Activated B cell treated with CpG ODN at 0.5 μM for 24 hours (primary cell): ENCODE measurements around the gene ZNF532. TPM values are rescaled to one million over a fixed set of nuclear protein-coding genes. Genes with fewer than 3 reads are reported as not detected.

ENCODE experiments used
- ATAC-seq: fragments of 200-7000 bp; cut with Tn5 transposase; one replicate; pipeline ENCODE4 v1.10.0; 2021; ENCODE audit warnings: low read depth, mild to moderate bottlenecking, moderate library complexity
- CTCF ChIA-PET: fragments of 350-600 bp; sonication (Branson Sonifier 250); formaldehyde crosslinking; loops from one replicate; lab custom pipeline; 2021; ENCODE audit warnings: antibody characterized with exemption; lab: Charles Lee
- POLR2A ChIA-PET: fragments of 350-600 bp; sonication (Branson Sonifier 250); formaldehyde crosslinking; loops from one replicate; lab custom pipeline; 2021; ENCODE audit warnings: antibody characterized with exemption; lab: Charles Lee
- DNase-seq: peaks from one replicate; pipeline ENCODE4 v3.0.0; 2022
- H3K27ac Mint-ChIP-seq: one replicate; pipeline ENCODE4 v1.8.0; 2020; ENCODE audit warnings: mixed read lengths
- H3K27me3 Mint-ChIP-seq: one replicate; pipeline ENCODE4 v1.8.0; 2021; ENCODE audit warnings: mixed read lengths
- H3K36me3 Mint-ChIP-seq: one replicate; pipeline ENCODE4 v1.8.0; 2021; ENCODE audit warnings: low read depth, mixed read lengths
- H3K4me1 Mint-ChIP-seq: one replicate; pipeline ENCODE4 v1.8.0; 2021; ENCODE audit warnings: mixed read lengths
- H3K4me3 Mint-ChIP-seq: one replicate; pipeline ENCODE4 v1.8.0; 2020; ENCODE audit warnings: mild to moderate bottlenecking, mixed read lengths
- H3K9me3 Mint-ChIP-seq: one replicate; pipeline ENCODE4 v1.8.0; 2020; ENCODE audit warnings: mixed read lengths
- intact Hi-C: fragments of 100-400 bp; cut with micrococcal nuclease; formaldehyde crosslinking; loops from one replicate; pipeline ENCODE4 v1.15.1; 2024
- total RNA-seq: library from RNA; stranded (reverse); gene quantifications from 2 replicates; pipeline ENCODE4 v1.2.3, GENCODE V29; 2022
- TF ChIP-seq, protein P1 (sequence below): fragments of 200-600 bp; IDR thresholded peaks from one replicate; pipeline ENCODE4 v1.8.0; 2022; ENCODE audit warnings: antibody characterized with exemption, mild to moderate bottlenecking

ZNF532 gene
- total RNA-seq, 1 donor from 2014 or later, result 106 TPM

DNA sequence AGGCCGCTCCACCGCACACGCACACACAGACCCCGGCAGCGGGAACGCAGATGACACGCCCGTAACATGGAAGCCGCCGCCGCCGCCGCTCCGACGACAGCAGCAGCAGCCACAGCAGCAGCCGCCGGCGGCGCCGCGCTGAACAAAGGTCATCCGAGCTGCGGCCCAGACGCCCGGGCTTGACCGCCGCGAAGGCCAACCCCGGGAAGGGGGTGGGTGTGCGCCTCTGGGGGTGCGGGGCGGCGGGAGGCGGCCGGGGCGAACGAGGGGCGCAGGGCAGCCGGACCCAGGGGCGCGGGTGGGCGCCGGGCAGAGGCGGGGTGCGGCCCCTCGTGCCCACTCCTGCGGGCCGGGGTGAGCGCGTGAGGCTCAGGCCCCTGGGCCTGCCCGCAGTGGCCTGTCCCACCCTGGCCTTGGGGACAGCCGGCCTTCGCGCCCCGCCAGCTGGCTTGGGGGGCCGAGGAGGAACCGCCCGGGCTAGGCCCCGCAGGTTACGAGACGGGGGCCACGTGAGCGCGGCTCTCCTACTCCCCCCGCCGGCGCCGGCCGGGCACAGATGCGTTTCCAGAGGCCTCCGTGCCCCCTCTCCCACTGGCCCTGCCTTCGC, 1.0 kb upstream of the ZNF532 start:
- ChIA-PET CTCF (no interaction called here), POLR2A (interaction anchor here (0.6 to 1.7 kb wide), 11 partner anchors 9 to 1241 kb away, joined by 3 to 11 read pairs (median 6); no protein-coding TSS in a partner anchor)
- no peaks in the 10 kb centered on the region for H3K27me3 Mint-ChIP-seq
- H3K4me3 Mint-ChIP-seq, result peak overlapping the region; percentile 76
- TF ChIP-seq, protein P1, sequence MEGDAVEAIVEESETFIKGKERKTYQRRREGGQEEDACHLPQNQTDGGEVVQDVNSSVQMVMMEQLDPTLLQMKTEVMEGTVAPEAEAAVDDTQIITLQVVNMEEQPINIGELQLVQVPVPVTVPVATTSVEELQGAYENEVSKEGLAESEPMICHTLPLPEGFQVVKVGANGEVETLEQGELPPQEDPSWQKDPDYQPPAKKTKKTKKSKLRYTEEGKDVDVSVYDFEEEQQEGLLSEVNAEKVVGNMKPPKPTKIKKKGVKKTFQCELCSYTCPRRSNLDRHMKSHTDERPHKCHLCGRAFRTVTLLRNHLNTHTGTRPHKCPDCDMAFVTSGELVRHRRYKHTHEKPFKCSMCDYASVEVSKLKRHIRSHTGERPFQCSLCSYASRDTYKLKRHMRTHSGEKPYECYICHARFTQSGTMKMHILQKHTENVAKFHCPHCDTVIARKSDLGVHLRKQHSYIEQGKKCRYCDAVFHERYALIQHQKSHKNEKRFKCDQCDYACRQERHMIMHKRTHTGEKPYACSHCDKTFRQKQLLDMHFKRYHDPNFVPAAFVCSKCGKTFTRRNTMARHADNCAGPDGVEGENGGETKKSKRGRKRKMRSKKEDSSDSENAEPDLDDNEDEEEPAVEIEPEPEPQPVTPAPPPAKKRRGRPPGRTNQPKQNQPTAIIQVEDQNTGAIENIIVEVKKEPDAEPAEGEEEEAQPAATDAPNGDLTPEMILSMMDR, result no peak
- H3K9me3 Mint-ChIP-seq, result no peaks in the 10 kb centered on the region
- ATAC-seq (peak; percentile 66), DNase-seq (peak; percentile 61)
- peak overlapping the region; percentile 85 for H3K27ac Mint-ChIP-seq
- H3K4me1 Mint-ChIP-seq, result peaks cover 32% of the 10 kb centered on the region
- intact Hi-C loops, result loop anchor here (2.0 to 5.0 kb wide), 6 partner anchors 17 to 274 kb away; partner anchors contain the start of gene SEC11C
- H3K36me3 Mint-ChIP-seq, result peaks cover 36% of the 10 kb centered on the region

DNA sequence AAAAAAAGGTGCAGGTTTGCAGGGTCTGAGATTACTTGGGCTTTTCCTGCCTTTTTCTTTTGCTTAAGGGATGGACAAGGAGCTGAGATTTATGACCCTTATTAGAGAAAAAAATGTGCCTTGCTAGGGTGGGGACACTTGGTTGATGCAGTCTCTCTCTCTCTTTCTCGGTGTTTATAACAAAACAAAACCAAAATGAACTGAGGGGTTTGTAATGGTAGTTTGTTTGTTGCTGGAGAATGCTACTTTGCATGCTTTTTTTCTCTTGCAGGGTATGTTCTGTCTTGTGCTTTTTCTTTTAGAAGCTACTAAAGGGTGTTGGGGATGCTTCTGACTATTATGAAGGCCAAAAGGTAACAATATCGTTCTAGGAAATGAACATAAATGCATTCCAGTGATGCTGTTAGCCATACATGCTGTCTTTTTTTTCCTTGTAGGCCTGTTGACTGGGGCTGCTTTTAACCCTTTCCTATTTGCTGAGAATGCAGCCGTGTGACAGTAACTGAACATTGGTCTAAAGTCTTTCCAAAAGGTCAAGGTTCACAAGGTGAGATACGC, 435 bp downstream of the ZNF532 start:
- H3K27ac Mint-ChIP-seq, result peak overlapping the region; percentile 85
- ChIA-PET POLR2A (interaction anchor here (0.9 to 1.7 kb wide), 5 partner anchors 17 to 111 kb away, joined by 3 to 9 read pairs (median 6); no protein-coding TSS in a partner anchor), CTCF (interaction anchor here (1.2 kb wide), 1 partner anchor 192 kb away, joined by 3 read pairs; no protein-coding TSS in a partner anchor)
- H3K36me3 Mint-ChIP-seq, result peaks cover 48% of the 10 kb centered on the region
- DNase-seq (no peak), ATAC-seq (no peak)
- intact Hi-C loops, result loop anchor here (2.0 kb wide), 1 partner anchor 32 kb away; no protein-coding TSS in a partner anchor
- H3K4me1 Mint-ChIP-seq, result peaks cover 33% of the 10 kb centered on the region
- no peaks in the 10 kb centered on the region for H3K9me3 Mint-ChIP-seq
- TF ChIP-seq, protein P1, result no peak
- no peaks in the 10 kb centered on the region for H3K27me3 Mint-ChIP-seq
- peak overlapping the region; percentile 63 for H3K4me3 Mint-ChIP-seq

DNA sequence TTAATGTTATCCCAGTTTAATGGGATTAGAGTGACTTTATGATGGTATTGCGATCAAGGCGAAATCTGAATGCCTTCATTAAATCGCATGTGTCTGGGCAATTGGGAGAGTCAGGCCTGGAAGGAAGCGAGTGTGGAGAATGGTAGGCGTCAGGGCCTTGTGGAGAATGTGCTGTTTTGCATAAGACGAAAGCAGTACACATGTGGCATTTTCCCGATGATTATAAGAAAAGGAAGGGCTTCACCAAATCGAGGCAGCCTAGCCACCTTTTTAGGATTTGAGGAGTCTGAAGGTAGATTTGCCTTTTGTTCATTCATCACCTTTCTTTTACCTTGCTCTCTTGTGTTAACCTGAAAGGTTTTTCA, 1.0 kb downstream of the ZNF532 start:
- Mint-ChIP-seq H3K36me3 (peaks cover 54% of the 10 kb centered on the region), H3K9me3 (no peaks in the 10 kb centered on the region), H3K4me1 (peaks cover 38% of the 10 kb centered on the region), H3K27ac (no peak overlapping the region), H3K4me3 (no peak overlapping the region), H3K27me3 (no peaks in the 10 kb centered on the region)
- DNase-seq, result no peak
- ATAC-seq, result no peak
- ChIA-PET CTCF (no interaction called here), POLR2A (no interaction called here)
- intact Hi-C loops, result loop anchor here (2.0 kb wide), 1 partner anchor 31 kb away; no protein-coding TSS in a partner anchor
- TF ChIP-seq, protein P1, result no peak

DNA sequence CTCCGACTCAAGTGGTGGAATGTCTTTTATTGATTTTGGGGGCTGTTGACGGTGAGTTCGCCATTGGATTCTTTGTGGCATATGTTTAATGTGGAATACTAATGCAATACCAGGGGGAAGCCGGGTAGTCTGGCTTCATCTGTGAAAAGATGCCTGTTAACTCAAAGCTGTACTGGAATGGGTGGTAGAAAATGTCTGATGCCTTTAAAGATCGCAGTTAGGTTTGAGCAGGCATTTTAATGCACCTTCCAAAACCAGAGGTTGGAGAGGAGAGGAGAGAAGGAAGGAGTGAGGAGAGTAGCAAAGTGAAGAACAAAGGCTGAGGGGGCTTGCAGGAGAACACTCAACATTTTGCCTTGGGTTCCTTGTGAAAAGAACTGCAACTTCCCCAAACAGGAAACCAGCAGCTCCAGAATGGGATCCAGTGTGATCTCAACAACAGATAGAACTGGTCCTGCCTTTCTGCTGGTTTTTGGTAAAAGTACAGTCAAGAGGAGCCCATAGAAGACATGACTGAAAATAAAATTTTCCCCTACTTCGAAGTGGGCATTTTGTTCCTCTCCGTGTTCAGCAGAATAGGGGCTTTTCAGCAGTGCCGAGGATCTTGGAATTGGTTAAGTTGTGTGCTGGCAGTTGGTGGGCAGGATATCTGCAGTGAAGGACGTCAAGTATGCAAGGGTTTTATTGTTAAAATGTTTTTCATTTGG, 1.5 kb downstream of the ZNF532 start:
- no peaks in the 10 kb centered on the region for H3K9me3 Mint-ChIP-seq
- H3K36me3 Mint-ChIP-seq, result peaks cover 57% of the 10 kb centered on the region
- TF ChIP-seq, protein P1, result no peak
- no peak overlapping the region for H3K4me3 Mint-ChIP-seq
- peaks cover 44% of the 10 kb centered on the region for H3K4me1 Mint-ChIP-seq
- no peak overlapping the region for H3K27ac Mint-ChIP-seq
- ChIA-PET CTCF (interaction anchor here (1.4 kb wide), 1 partner anchor 86 kb away, joined by 3 read pairs; no protein-coding TSS in a partner anchor), POLR2A (interaction anchor here (0.9 kb wide), 1 partner anchor 97 kb away, joined by 3 read pairs; no protein-coding TSS in a partner anchor)
- intact Hi-C loops, result no loop called here
- ATAC-seq (no peak), DNase-seq (no peak)
- H3K27me3 Mint-ChIP-seq, result no peaks in the 10 kb centered on the region
